ENCODE results near the gene BEAN1.
"Not testable (repeated sequence)": the region's sequence is repeated elsewhere in the genome, so short reads cannot be mapped to it uniquely, and the experiment has no call there.

BEAN1 gene

DNA sequence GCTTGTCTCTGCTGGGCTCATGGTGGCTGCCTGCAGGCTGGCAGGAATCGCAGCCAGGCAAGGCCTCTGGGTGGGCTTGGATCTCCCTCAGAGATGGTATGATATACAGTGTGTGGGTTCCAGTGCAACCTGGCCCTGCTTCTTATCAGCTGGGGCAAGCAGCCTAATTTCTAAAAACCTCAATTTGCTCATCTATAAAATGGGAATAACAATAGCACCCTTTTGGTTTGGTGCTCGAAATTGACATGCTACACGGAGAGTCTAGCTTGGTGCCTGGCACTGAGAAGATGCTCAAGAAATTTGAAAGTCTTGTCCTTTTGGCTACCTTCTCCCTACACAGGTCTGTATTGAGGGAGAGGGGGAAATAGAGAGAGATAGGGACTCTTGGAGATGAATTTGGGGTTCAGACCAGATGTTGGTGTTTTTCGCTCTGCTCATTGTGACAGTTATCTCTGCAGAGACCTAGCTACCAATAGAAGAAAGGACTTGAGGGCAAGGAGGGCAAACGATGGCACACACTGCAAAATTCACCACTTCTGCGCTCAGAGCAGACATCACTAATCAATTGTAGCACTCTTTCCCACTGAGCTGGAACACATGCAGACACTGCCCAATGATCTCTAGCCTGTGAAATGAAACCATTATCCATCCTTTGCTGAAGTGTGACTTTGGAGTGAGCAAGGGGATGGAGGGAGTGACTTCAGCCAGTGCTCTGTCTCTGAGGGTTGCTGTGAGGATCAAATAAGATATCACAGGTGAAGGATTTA, 15.6 kb downstream of the BEAN1 start:
- DNase-seq: no peak

DNA sequence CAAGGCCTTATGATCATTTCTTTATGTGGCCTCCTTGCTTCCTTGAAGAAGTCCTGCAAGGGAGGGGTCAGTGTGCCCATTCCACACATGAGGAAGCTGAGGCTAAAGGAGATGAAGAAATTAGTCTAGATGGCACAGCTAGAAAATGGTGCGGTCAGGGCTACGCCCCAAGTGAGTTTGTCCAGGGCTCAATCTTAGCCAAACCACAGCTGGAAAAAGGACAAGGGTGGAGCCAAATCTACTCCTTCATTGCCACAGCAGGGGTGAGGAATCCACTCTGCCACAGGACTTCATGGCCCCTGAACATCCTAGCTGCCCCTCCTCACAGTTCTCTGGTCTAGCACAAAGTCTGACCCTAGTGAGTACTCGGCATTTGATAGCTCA, 16.2 kb downstream of the BEAN1 start:
- no peak for DNase-seq

DNA sequence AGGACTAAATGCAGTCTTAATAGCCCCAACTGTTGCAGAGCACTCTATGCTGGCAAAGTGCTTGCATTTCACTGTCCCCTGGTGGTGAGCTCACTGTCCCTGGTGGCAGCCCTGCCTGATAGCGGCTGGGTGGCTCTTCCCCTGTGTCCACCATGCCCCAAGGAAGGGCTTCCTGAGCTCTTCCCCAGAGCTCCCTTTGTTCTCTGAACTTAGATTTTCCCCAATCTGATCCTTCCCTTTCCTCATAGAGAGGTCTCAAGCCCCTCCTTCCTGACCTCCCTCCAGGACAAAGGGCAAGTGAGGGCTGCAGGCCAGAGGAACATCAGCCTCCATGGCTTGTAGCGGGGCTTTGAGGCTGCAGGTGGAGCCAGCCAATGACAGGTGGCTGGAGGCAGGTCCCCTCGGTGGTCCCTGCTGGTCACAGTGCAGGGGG, 17.0 kb downstream of the BEAN1 start:
- no peak for DNase-seq

DNA sequence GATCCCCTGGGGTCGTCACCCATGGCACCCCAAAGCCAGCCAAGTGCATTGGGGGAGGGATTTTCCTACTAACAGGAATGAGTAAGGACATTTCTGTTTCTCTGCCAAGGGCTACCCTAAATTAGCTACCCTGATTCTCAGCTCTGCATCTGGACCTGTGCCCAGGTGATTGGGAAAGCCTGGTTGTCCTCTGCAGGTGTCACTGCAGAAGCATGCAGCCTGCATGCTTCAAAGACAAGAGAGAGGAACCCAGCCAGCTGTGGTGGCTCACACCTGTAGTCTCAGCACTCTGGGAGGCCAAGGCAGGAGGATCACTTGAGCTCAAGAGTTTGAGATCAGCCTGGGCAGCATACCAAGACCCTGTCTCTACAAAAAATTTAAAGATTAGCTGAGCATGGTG, 19.6 kb downstream of the BEAN1 start:
- DNase-seq: no peak

DNA sequence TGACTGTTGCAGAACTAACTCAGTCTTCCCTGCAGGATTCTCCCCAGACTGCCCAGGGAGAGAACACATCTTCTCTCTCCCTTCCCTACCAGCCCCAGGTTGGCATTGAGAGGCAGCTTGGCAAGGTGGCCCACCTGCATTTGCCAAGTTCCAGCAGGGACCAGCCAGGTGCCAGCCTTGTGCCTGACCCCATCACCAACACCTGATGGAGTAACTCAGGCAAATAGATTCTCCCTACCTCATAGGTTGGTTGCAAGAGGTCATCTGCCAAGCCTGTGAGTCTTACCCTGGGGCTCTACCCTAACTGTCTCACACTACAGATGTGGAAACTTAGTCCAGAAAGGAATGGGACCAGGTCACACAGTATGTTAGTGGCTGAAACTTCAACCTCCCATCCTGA, 20.4 kb downstream of the BEAN1 start:
- DNase-seq: no peak

DNA sequence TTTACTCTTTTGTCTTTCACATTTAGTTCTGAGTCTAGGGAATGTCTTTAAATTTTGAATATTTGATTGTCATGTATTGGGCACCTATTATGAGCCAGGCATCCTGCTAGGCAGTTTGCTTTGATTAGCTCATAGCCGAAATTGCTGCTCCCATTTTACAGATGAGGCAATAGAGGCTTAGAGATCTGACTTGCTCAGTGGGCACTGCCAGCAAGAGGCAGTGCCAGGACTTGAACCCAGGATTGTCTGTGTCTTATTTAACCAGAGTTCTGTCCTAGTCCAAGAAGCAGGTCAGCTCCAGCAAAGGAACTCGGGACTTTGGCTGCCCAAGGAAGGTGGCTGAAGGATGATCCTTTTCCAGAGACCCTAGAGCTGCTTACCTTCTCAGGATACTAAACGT, 24.5 kb downstream of the BEAN1 start:
- DNase-seq: no peak

DNA sequence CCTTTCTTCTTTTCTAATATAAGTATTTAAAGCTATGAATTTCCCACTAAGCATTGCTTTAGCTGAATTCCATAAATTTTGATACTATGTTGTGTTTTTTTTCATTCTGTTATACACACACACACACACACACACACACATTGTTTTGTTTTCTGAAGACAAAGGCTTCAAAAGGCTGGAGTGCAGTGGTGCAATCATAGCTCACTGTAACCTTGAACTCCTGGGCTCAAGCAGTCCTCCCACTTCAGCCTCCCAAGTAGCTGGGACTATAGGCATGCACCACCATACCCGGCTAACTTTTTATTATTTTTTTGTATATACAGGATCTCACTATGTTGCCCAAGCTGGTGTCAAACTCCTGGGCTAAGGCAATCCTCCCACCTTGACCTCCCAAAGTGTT, 26.1 kb downstream of the BEAN1 start:
- DNase-seq: not testable (repeated sequence)

DNA sequence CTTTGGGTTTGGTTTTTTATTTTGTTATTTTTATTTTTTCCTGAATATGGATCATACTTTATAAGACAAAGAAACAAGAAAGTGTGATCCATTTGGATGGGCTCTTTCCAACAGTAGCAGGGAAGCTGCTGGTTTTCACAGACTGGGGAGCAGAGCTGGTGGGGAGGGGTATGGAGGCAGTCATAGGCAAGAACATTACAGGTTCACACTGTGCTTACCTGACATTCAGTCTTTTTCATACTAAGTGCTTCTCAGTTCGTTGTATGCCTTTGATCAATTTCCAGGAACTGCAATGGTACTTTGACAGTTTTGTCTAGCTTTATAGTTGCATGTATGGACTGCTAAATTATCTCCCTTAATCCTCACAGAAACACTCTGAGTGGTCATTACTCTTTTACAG, 27.7 kb downstream of the BEAN1 start:
- DNase-seq: no peak

DNA sequence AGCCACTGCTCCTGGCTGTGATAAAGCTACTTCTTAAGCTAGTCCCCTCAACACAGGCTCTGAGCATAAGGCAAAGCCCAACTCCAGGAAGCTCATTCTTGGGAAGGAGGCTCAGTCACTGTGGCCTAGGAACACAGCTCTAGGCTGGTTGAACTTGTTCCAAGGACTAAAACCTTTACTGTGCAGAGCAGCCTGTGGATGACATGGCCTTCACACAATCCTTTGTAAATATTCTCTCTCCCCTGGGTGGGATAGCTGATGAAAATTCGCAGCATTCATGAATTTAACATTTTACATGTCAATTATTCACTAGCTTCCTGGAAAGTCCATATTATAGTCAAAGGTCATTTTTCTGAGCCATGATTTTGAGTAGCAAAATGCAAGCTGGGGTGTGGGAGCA, 28.9 kb downstream of the BEAN1 start:
- no peak for DNase-seq

DNA sequence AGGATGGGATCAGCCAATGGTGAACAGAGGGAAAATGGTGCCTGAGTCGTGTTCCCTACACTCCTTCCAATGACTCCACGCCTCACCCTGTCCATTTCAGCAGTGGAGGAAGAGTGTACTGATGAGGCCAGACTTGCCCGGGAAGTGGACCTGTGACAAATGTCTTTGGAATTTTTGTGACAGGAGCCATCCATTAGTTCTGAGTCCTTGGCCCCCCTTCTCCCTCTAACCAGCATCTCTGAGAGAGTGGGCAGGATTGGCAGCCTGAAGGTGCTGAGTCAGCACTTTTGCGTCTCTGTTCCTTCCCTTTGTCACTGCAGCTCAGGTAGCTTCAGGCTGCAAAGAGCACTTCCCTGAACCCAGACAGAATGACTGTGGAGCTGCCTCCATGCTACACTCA, 30.8 kb downstream of the BEAN1 start:
- DNase-seq: no peak

DNA sequence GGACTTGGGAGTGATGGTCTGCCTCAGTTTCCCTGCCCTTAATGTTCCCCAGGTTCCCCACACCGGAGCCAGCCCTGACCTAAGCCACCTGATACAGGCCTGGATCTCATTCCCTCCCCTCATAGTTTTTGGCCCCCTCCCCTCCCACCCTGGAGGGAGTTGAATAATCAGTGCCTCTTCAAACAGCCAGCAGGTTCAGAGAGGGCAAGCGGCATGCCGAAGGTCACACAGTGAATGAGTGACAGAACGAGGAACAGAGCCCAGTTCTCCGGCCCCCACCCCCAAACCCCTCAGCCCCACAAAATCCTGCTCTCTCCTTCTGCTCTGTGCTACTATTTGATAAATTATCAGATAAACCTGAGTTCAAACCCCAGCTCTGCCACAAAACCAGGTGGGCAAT, 31.2 kb downstream of the BEAN1 start:
- no peak for DNase-seq

DNA sequence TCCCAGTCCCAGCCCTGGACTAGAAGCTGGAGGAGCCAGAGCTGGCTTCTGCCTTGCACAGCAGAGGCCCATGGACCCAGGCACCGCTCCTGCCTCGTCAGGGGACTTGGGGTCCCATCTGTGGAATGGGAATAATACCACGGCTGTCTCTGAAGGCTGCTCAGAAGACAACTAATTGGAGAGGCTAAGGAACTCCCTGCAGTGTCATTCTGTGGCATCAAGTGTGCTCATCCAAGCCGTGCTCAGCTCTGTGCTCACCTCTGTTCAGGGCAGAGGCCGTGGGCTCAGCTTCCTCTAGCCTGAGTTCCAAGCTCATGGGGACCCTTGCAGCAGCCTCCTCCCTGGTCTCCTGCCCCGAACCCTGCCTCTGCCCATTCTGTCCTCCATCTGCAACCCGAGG, 31.8 kb downstream of the BEAN1 start:
- no peak for DNase-seq

DNA sequence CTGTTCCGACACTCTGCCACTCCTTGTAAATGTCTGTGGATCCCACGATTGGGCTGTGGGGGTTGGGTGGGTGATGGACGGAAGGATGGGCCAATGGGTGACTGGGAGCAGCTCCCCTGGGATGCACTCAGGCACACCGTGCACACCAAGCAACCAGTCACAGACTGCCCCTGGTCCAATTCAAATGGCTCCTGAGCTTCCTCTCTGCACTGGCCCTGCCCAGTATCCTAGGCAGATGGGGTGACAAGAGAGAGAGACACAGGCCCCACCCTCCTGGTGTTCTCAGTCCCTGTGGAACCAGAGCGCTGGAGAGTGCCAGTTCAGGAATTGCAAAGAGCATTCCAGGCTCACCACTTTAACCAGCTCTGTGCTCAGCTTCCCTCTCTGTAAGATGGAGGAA, 32.8 kb downstream of the BEAN1 start:
- DNase-seq: no peak

DNA sequence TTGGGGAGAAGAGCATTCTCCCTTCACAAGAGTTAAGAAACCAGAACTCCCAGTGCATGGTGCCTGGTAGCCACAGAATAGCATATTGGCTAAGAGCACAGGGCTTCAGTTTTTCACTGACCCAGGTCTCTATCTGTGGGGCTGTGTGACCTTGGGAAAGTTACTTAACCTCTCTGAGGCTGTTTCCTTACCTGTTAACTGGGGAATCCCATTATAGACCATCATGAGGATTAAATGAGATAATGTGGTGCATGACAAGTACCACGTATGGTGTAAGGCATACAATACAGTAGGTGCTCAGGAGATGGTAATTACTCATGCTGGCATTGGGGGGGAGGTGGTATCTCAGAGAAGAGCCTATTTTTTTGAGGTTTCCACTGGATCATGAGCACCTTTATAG, 33.6 kb downstream of the BEAN1 start:
- no peak for DNase-seq

DNA sequence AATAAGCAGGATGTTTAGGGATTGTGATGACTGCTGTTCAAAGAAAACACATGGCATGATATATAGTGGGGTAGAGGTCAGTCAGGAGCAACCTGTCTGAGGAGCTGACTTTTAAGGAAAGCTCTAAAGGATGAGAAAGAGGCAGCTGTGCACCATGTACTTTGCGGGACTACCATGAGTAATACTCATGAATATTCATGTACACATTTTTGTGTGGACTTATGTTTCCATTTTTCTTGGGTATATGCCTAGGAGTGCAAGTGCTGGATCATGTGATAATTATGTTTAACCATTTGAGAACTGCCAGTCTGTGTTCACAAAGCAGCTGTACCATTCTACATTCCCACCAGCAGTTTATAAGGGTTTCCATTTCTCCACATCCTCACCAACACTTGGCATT, 35.8 kb downstream of the BEAN1 start:
- no peak for DNase-seq

DNA sequence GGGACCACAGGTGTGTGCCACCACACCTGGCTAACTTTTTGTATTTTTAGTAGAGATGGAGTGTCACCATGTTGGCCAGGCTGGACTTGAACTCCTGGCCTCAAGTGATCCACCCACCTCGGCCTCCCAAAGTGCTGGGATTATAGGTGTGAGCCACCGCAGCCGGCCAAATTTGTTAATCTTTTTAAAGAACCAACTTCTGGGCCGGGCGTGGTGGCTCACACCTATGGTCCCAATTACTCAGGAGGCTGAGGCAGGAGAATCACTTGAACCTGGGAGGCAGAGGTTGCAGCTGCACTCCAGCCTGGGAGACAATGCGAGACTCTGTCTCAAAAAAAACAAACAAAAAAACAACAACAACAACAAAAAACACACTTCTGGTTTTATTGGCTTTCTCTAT, 38.9 kb downstream of the BEAN1 start:
- not testable (repeated sequence) for DNase-seq

DNA sequence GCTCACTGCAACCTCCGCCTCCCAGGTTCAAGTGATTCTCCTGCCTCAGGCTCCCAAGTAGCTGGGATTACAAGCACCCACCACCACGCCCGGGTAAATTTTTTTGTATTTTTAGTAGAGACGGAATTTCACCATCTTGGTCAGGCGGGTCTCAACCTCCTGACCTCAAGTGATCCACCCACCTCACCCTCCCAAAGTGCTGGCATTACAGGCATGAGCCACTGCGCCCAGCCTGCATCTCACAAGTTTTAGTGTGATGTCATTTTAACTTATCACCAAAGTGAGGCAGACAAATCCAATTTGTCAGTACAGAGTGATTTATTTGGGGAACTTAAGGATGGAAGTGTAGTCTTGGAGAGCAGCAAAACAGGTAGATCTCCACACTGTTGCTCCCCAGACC, 39.5 kb downstream of the BEAN1 start:
- not testable (repeated sequence) for DNase-seq

DNA sequence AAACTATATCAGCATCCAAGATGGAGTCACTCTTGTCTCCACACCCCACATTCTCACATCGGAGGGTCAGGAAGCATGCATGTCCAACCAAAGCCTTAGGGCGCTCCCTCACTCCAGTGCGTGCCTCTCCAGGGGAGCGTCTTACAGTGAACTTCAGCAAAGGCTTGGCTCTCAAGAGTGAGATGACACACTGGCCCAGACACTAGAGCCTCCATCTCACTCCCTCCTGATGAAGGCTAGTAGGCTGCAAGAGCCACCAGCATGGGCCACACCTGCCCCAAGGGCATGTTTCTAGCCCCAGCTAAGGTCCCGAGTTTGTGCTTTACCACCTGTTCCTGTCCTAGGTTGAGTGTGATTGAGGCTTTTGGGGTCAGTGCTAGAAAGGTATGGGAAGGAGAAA, 40.5 kb downstream of the BEAN1 start:
- DNase-seq: no peak

DNA sequence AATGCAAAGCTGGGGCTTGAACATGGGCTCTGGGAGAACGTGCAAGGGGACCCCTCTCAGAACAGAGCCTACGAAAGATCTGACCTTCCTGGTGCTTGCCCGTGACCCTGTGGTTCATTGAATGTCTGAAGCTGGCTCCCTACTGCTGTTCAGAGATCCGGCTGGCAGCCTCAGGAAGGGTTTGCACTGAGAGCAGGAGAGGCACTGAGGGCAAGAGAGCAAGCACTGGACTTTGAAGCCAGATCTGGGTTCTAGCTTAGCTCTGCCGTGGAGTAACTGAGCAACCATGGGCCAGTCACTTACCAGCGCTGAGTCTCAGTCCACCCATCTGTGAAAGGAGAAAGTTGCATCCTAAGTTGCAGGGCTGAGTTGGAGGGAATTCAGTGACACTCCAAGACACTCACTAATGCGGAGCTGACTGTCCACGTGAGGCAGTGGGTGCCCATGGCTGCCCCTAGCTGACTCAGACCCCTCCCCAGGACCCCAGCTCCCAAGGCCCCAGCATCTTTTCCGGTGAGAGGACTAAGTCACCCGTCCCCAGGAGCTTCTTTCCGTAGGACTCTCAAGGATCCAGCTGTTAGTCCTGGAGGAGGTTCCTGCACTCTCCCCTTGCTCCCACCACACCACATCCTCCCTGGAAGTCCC, 41.3 kb downstream of the BEAN1 start:
- DNase-seq: no peak

DNA sequence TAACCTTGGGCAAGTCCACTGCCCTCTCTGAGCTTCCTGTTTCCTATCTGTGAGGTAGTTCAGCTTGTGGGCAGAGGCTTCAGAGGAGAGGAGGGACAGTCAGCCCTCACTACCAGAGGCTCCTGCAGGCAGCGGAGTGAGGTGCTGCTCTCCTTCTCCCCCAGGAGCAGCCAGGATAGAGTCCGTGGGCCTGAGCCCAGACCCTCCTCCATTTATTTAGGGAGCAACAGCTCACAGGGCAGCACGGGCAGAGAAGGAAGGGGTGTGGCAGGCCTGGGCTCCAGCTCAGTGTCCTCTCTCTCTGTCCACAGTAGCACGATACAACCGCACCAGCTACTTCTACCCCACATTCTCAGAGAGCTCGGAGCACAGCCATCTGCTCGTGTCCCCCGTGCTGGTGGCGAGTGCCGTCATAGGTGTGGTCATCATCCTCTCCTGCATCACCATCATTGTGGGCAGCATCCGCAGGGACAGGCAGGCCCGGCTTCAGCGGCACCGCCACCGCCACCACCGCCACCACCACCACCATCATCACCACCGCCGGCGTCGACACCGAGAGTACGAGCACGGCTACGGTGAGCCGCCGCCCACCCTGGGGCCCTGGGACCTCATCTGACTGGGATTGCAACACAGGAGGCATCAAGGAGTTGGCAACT, 42.3 kb downstream of the BEAN1 start:
- no peak for DNase-seq

DNA sequence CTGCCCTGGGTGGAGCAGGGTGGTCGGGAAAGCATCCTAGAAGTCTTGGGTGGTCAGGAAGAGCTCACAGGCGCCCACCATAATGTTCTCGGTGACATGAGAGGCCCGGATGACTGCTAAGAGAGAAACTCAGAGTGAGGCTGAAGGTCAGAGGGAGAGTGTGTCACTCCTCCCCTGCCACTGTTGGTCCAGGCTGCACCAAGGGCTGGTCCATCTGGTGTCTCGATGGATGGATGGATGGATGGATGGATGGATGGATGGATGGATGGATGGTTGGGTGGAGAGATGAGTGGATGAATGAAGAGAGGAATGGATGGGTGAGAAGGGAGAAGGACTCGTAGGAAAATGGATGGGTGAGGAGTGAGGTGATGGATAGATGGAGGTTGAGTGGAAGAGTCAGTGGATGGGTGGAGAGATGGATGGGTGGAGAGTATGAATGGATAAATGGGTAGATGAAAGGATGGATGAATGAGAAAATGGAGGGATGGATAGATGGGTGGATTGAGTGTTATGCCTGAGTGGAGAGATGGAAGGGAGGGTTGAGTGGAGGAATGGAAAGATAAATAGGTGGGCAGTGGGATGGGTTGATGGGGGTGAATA, 43.0 kb downstream of the BEAN1 start:
- no peak for DNase-seq

DNA sequence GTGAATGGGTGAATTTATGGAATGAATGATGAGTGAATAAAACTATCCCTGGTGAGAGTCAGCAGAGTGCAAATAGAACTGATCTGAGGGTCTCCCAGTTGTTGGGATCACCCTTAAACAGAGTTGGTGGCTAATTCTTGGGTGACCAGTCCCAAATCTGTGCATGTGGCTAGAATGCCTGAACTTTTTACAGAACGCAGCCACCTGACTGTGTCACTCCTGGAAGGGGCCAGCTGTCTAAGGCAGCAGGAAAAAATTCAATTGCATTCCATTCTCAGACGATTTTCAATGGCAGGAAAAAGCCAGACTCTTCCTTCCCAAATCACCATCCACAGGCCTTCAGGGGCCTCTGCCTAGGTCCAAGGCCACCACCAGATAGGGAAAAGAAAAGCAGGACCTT, 43.5 kb downstream of the BEAN1 start:
- DNase-seq: no peak

DNA sequence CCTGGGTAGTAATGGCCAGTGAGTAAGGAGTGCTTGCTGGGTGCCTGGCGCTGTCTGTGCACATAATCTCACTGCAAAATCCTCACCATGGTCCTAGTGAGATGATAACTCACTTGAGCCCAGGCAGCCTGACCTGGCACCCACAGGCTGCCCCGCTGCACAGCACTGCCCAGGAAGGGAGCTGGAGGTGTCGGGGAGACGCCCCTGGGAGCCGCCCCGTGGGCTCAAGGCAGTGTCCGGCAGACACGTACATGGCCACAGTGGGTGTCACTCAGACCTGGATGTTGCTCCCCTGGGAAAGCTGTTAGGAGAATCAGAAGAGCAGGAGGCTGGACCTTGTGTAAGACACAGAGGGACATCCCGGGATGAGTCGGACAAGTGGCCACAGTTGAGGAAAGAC, 44.2 kb downstream of the BEAN1 start:
- DNase-seq: no peak
